ENCODE data around the gene DYNC2LI1.

DNA sequence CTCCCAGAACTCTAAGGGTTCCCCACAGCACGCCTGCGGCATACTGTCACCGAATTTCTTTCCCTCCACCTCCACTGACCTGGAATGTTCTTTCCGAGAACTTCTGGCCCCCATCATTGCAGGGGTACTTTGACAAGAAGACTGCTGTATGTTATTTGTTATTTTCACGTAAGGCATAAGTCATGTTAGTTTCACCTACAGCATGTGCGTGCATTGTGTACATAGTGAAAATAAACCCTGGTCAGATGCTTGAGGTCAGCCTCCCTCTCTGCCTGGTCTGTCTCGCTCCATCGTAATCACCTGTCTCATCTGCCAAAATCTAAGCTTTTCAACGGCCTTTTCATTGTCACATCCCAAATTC lies 69.0 kb downstream of the DYNC2LI1 start:
- no peak for TF ChIP-seq POLR2A (IDR thresholded peaks at IDR 0.05)
- TF ChIP-seq, protein P1, sequence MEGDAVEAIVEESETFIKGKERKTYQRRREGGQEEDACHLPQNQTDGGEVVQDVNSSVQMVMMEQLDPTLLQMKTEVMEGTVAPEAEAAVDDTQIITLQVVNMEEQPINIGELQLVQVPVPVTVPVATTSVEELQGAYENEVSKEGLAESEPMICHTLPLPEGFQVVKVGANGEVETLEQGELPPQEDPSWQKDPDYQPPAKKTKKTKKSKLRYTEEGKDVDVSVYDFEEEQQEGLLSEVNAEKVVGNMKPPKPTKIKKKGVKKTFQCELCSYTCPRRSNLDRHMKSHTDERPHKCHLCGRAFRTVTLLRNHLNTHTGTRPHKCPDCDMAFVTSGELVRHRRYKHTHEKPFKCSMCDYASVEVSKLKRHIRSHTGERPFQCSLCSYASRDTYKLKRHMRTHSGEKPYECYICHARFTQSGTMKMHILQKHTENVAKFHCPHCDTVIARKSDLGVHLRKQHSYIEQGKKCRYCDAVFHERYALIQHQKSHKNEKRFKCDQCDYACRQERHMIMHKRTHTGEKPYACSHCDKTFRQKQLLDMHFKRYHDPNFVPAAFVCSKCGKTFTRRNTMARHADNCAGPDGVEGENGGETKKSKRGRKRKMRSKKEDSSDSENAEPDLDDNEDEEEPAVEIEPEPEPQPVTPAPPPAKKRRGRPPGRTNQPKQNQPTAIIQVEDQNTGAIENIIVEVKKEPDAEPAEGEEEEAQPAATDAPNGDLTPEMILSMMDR (IDR thresholded peaks at IDR 0.05): no peak
